ENCODE results near the gene ZNF239.
"Not testable (repeated sequence)": the region's sequence is repeated elsewhere in the genome, so short reads cannot be mapped to it uniquely, and the experiment has no call there.

The ZNF239 gene

GRCh38 chr10:43574001-43574892 is at the start of gene ZNF239:
Gene ZNF239, minus strand, starts transcription at chr10:43574616. Its CDS starts 16,537 bp downstream, at chr10:43558079.
- DNase-seq: no peak

DNA sequence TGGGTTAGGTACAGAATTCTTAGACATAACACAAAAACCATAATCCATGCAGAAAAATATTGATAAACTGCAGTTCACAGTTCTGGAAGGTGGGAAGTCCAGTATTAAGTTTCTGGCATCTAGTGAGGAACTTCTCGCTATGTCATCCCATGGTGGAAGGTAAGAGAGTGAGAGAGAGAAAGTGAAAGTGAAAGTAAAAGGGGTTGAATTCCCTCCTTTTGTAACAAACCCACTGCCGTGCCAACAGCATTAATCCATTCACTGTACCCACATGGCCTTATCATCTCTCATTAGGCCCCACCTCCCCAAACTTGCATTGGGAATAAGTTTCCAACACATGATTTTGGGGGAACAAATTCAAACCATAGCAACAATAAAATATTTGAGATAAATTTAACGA is 48.9 kb upstream of the ZNF239 start:
- DNase-seq: no peak

GRCh38 chr10:43622038-43622437 is 47.6 kb upstream of the ZNF239 start:
- DNase-seq: no peak

DNA sequence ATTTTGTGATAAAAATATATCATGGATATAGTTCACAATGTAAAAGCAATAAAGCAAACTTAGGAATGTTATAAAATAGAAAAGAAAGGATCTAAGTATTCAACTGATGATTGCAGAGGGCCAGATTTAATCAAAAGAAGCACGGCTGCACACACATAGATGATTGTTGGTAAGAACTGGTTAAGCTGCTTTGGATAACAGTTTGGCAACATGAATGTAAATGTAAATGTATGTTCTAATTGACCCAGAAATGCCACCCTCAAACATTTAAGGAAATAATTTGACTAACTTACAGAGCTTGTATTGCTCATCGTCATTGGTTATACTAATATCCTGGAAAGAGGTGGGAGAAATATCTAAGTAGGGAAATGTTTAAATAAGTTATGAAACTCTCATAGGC is 45.0 kb upstream of the ZNF239 start:
- no peak for DNase-seq

DNA sequence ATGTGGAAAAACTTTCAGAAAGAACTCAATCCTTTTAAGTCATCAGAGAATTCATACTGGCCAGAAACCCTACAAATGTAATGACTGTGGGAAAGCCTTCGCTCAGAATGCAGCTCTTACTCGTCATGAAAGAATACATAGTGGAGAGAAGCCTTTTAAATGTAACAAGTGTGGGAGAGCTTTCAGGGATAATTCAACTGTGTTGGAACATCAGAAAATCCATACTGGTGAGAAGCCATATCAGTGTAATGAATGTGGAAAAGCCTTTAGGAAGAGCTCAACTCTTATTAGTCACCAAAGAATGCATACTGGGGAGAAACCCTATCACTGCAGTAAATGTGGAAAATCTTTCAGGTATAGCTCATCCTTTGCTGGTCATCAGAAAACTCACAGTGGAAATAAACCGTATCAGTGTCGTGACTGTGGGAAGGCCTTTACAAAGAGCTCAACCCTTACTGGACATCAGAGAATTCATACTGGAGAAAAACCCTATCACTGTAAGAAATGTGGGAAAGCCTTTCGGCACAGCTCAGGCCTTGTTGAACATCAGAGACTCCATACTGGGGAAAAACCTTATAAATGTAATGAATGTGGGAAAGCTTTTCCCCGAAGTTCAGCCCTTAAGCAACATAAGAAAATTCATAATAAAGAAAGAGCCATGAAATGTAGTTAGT is 42.4 kb upstream of the ZNF239 start:
- no peak for DNase-seq

- DNase-seq: no peak
These were observed 36.2 kb upstream of the ZNF239 start for GRCh38 chr10:43610636-43611035.

GRCh38 chr10:43607199-43607573 is 32.8 kb upstream of the ZNF239 start:
- no peak for DNase-seq

- no peak for DNase-seq
These were observed 32.1 kb upstream of the ZNF239 start, which contains the start of gene ZNF485 for GRCh38 chr10:43606323-43607198. Gene ZNF485, plus strand, starts transcription at chr10:43606438. Its CDS starts 613 bp downstream, at chr10:43607051.

GRCh38 chr10:43605850-43606322 is 31.5 kb upstream of the ZNF239 start:
- no peak for DNase-seq

- DNase-seq: not testable (repeated sequence)
These were observed 27.2 kb upstream of the ZNF239 start for GRCh38 chr10:43601576-43601975.

DNA sequence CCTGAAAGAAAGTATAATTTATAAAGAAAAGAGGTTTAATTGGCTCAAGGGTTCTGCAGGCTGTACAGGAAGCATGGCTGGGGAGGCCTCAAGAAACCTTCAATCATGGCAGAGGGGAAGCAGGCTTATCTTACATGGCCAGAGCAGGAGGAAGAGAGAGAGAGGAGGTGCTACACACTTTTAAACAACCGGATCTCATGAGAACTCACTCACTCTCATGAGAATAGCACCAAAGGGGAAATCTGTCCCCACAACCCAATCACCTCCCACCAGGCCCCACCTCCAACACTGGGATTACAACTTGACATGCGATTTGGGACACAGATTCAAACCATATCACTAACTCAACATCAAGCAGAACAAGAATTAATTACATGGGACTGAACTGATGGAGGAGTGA is 24.9 kb upstream of the ZNF239 start:
- no peak for DNase-seq

DNA sequence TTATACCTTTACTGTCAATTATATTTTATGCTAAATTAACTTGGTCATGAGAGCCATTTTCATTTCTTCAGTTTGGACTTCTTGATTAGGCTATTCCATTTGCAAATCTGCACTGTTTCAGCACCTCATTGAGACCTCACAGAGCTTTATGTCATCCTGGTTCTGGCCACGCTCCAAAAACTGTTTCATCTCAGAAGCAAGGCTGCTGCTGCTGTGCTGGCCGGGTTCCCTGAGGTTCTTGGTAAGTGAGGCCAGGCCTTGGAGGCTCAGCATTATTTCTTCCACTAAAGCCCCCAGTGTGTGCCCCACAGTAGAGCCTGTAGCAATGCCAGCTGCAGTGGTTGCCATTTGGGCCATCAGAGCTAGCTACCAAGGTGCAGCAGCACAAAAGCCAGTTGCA is 24.0 kb upstream of the ZNF239 start:
- DNase-seq: no peak

DNA sequence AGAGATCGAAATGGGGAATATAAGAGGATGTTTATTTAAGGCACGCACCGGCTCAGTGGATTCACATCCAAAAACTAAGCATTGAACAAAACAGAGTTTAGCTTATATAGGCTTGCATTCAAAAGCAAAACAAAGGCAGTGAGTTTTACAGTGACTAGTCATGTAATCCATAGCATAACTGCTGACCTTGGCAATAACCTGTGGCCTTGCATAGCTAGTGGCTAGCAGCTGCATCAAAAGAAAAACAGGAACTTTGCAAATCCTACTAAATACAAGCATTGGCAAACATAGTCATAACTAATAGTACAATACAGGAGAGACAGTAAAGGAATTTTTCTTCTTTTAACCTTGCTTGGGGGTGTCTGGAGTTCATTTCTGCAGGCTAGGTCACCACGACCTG is 22.1 kb upstream of the ZNF239 start:
- no peak for DNase-seq

- no peak for DNase-seq
These were observed 21.4 kb upstream of the ZNF239 start for GRCh38 chr10:43595739-43596298.

- no peak for DNase-seq
These were observed 20.7 kb upstream of the ZNF239 start for GRCh38 chr10:43594944-43595589.

GRCh38 chr10:43591303-43591904 is 17.0 kb upstream of the ZNF239 start:
- DNase-seq: no peak

- DNase-seq: not testable (repeated sequence)
These were observed 12.3 kb upstream of the ZNF239 start for GRCh38 chr10:43586730-43587115.

DNA sequence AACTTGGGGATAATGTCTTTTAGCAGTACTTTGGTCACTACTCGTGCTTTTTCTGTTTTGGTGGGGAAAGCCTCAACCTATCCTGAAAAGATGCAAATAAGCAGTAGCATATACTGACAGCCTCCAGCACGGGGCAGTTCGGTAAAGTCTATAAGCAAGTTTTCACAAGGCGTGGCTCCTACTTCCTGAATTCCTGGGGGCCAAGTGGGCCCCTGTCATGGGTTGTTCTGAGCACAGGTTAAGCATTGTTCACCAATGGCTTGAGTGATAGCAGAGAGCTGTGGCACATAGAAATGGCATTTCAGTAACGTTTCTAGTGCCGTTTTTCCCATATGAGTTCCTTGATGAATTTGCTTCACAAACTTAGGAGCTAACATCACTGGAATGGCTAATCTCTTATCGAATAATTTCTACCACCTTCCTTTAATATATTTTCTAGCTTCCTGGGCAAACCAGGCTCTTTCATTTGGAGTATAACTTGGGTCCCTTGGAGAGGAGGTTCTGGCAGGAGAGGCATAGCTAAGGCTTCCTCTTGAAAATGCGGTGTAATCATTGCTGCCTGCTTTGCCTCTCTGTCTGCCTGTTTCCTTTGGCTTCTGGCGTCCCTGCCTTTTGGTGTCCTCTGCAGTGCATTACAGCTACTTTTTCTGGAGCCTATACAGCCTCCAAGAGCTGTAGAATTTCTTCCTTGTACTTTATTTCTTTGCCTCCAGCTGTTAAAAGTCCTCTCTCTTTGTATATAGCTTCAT is 11.7 kb upstream of the ZNF239 start:
- no peak for DNase-seq

DNA sequence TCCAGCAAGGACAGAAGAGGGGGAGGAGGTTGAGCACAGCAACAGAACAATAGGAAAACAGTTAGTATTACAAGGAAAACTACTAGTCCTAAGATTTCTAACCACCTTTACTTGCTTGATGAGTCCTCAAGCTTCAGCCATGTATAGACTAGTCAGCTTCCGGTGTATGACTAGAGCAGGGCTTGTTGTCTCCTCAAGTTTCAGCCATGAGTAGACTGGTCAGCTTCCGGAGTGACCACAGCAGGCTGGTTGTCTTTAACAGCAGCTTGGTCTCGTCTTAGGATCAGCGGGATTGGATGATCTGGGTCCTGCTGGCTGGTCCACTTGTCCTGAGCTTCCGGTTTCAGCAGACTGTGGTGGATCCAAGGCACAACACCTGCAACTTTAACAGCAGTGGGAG is 10.6 kb upstream of the ZNF239 start:
- no peak for DNase-seq

DNA sequence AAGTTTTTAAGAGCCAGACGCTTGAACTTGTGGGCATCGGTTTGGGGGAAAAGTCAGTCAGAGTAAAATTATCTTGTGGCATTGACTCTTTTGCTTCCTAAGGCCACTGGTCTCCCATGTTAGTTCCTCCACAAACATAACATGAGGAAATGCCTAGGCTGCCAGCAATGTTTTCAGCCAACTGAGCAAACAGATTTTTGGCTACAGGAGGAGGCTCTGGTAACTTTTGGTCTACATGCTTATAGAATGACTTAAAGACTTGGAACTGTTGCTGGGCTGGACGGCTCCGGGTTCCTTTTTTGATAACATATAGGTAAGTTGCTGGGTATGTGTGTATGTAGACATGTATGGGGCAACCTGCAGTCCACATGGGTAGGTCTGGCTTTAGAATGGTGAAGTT is 9.6 kb upstream of the ZNF239 start:
- no peak for DNase-seq

DNA sequence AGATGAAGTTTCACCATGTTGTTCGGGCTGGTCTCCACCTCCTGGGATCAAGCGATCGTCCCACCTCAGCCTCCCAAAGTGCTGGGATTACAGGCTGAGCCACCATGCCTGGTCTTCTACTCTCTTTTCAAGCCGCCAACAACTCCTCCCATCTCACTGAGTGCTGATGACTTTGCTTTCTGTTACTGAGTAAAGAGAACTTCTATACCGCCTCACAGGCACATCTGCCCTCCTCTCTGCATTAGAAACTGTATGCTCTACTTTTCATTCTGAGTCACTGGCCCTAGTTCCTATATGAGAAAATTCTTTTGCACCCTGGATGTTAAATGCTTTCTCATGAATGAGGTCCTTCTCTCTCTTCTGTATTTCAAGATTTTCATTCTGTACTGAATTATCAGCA is 2.2 kb upstream of the ZNF239 start:
- DNase-seq: no peak

All from GDM1 (cell line).